Prostate gland (tissue), 2 donors: ENCODE data around the gene NHLH2.

Source experiments
- CTCF ChIP-seq, 4 experiments: fragments of 200-600 bp in 2 of 4; fragments of 450-650 bp in 2 of 4; sonication (generic) in 2 of 4; IDR thresholded peaks; 1 replicate in 3 of 4; 2 replicates in 1 of 4; pipeline ENCODE4 v1.5.1; 2016 to 2019; ENCODE audit warnings: antibody characterized with exemption in 4 of 4, mild to moderate bottlenecking in 2 of 4, moderate library complexity in 2 of 4
- POLR2AphosphoS5 ChIP-seq: sonication (generic); formaldehyde crosslinking; IDR thresholded peaks from one replicate; pipeline ENCODE4 v1.6.1; 2017; ENCODE audit warnings: antibody characterized with exemption

GRCh38 chr1:115815694-115816093 lies 25.2 kb downstream of the NHLH2 start:
- TF ChIP-seq CTCF (IDR thresholded peaks at IDR 0.05) (no peak), POLR2AphosphoS5 (no peak)
